ENCODE measurements around the gene D2HGDH. TPM values are rescaled to one million over a fixed set of nuclear protein-coding genes. Genes with fewer than 3 reads are reported as not detected.

D2HGDH gene
- total RNA-seq, 4 donors from 2014 or later: 20.2 to 34.4 (median 23.0) TPM

- H3K4me1 ChIP-seq: peaks cover 30 to 40% of the 10 kb centered on the region in 2 donors
- intact Hi-C loops (cut with DNase I): no loop called here
- 46 to 60% methylated on average over 16 of the region's 17 CpGs for WGBS, 2 donors
- H3K36me3 ChIP-seq: no peaks in the 10 kb centered on the region
- H3K4me3 ChIP-seq (replicated peaks in 1 of 3): no peak overlapping the region
- TF ChIP-seq POLR2A (IDR thresholded peaks at IDR 0.05): no peak
- TF ChIP-seq, protein P1, sequence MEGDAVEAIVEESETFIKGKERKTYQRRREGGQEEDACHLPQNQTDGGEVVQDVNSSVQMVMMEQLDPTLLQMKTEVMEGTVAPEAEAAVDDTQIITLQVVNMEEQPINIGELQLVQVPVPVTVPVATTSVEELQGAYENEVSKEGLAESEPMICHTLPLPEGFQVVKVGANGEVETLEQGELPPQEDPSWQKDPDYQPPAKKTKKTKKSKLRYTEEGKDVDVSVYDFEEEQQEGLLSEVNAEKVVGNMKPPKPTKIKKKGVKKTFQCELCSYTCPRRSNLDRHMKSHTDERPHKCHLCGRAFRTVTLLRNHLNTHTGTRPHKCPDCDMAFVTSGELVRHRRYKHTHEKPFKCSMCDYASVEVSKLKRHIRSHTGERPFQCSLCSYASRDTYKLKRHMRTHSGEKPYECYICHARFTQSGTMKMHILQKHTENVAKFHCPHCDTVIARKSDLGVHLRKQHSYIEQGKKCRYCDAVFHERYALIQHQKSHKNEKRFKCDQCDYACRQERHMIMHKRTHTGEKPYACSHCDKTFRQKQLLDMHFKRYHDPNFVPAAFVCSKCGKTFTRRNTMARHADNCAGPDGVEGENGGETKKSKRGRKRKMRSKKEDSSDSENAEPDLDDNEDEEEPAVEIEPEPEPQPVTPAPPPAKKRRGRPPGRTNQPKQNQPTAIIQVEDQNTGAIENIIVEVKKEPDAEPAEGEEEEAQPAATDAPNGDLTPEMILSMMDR (IDR thresholded peaks at IDR 0.05): no peak
- DNase-seq: peak; percentile 68 to 71
- H3K27ac ChIP-seq: peak overlapping the region; percentile 24 to 65 (median 50)
- H3K27me3 ChIP-seq: no peaks in the 10 kb centered on the region
- no peaks in the 10 kb centered on the region for H3K9me3 ChIP-seq
Measured at GRCh38 chr2:241808051-241808720, 73.8 kb downstream of the D2HGDH start.

- no peak within 1 kb of the TSS for H3K4me3 ChIP-seq (replicated peaks in 1 of 3)
- 86 to 89% methylated on average over 30 to 31 of the region's 31 CpGs for WGBS, 2 donors
- DNase-seq: peak; percentile 44
- no peaks in the 10 kb centered on the region for H3K36me3 ChIP-seq
- H3K27ac ChIP-seq: peak within 1 kb of the TSS; percentile 82 to 90 (median 83)
- intact Hi-C loops (cut with DNase I): no loop called here
- H3K9me3 ChIP-seq: no peaks in the 10 kb centered on the region
- H3K4me1 ChIP-seq: peaks cover 27 to 38% of the 10 kb centered on the region in 2 donors
- TF ChIP-seq, protein P1 (IDR thresholded peaks at IDR 0.05): no peak
- TF ChIP-seq POLR2A (IDR thresholded peaks at IDR 0.05): no peak
- no peaks in the 10 kb centered on the region for H3K27me3 ChIP-seq
Measured at GRCh38 chr2:241808721-241809382, 74.4 kb downstream of the D2HGDH start, which contains the start of gene NEU4. NEU4 (plus strand) TSS chr2:241809193; CDS start chr2:241814485, 5,292 bp downstream.

- no peak overlapping the region for H3K4me3 ChIP-seq (replicated peaks in 1 of 3)
- intact Hi-C loops (cut with DNase I): no loop called here
- H3K27me3 ChIP-seq: no peaks in the 10 kb centered on the region
- TF ChIP-seq, protein P1 (IDR thresholded peaks at IDR 0.05): no peak
- TF ChIP-seq POLR2A (IDR thresholded peaks at IDR 0.05): no peak
- peak overlapping the region; percentile 82 to 90 (median 83) for H3K27ac ChIP-seq
- 85% methylated on average over 20 to 29 of the region's 29 CpGs for WGBS, 2 donors
- H3K4me1 ChIP-seq: peaks cover 23 to 30% of the 10 kb centered on the region in 2 donors
- H3K9me3 ChIP-seq: no peaks in the 10 kb centered on the region
- no peak for DNase-seq
- no peaks in the 10 kb centered on the region for H3K36me3 ChIP-seq
Measured at GRCh38 chr2:241809383-241810306, 75.2 kb downstream of the D2HGDH start.

DNA sequence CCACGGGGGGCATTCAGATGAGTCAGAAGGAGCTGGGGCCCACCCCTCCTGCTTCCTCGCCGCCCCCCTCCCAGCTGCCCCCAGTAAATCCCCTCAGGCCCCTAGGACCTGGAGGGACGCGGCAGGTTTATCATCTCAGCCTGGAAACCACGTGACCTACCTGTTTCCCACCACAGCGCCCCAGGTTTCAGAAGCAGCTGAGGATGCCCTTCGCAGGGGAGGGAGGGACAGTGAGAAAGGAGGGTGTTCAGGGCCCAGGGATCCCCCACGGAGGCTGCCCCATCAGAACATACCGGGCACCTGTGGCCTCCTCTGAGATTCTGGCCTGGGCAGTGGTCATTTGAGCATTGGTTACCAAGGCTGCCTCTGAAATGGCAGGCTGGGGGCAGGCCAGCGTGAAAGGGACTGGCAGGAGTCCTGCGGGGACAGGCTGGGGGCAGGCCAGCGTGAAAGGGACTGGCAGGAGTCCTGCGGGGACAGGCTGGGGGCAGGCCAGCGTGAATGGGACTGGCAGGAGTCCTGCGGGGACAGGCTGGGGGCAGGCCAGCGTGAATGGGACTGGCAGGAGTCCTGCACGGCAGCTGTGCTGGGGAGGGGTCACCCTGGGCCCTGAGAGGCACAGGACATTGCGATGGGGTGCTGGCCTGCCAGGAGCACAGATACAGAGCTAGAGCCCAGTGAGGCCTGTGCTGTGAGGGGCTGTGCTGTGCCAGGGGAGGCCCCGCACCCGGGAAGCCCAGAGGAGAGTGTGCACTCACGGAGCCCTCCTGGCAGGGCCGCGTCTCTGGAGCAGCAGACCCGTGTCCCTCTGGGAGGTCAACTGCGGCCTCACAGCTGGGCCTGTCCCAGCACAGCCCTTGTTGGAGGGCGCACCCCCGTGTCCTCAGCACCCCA lies 76.1 kb downstream of the D2HGDH start:
- DNase-seq: peak; percentile 69 to 84
- Histone ChIP-seq H3K27me3 (no peaks in the 10 kb centered on the region), H3K4me1 (peaks cover 21 to 28% of the 10 kb centered on the region in 2 donors), H3K4me3 (replicated peaks in 1 of 3) (no peak overlapping the region), H3K36me3 (no peaks in the 10 kb centered on the region), H3K27ac (peak overlapping the region; percentile 82 to 90 (median 83)), H3K9me3 (no peaks in the 10 kb centered on the region)
- intact Hi-C loops (cut with DNase I): no loop called here
- 42 to 68% methylated on average over 10 to 17 of the region's 28 CpGs for WGBS, 2 donors
- TF ChIP-seq POLR2A (IDR thresholded peaks at IDR 0.05): no peak
- TF ChIP-seq, protein P1 (IDR thresholded peaks at IDR 0.05): no peak

Measured in thyroid gland (tissue), 4 donors.